ENCODE data around the gene TRH. TPM values are rescaled to one million over a fixed set of nuclear protein-coding genes. Genes with fewer than 3 reads are reported as not detected.

Gene TRH
- total and polyA plus RNA-seq, 9 of the 15 experiments (the other 6 are each of a cell fraction or from before 2014, with no cell fraction given): not detected

DNA sequence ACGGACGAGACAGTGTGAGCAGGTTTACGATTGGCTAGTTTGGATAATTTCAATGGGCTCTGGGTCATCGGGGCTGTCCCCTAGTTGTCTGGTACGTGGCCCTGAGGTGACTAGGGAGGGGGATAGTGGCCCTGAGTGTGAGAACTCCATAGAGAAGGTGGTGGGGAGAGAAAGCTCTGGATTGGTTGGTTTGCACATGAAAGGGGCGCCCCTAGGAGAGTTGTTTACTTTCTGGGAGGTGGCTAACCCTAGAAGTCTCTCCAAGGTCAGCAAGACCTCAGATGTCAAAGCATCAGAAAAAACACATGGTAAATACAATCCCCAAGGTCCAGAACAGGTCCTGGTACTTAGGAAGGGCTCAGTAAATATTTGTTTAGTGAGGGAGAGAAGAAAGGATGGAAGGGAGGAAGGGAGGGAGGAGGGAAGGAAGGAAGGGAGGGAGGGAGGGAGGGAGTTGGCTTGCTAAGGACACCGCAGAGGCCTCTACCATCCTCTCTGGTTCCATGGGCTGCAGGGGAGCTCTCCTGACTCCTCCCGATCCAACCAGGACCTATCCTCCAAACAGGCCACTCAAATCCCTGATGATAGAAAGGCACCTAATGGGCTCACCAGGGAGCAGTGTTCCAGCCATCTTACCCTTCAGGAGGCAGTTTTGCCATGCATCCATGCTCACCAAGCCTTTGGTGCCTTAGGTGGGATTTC lies 3.0 kb upstream of the TRH start (continued):
- TF ChIP-seq, protein P1, sequence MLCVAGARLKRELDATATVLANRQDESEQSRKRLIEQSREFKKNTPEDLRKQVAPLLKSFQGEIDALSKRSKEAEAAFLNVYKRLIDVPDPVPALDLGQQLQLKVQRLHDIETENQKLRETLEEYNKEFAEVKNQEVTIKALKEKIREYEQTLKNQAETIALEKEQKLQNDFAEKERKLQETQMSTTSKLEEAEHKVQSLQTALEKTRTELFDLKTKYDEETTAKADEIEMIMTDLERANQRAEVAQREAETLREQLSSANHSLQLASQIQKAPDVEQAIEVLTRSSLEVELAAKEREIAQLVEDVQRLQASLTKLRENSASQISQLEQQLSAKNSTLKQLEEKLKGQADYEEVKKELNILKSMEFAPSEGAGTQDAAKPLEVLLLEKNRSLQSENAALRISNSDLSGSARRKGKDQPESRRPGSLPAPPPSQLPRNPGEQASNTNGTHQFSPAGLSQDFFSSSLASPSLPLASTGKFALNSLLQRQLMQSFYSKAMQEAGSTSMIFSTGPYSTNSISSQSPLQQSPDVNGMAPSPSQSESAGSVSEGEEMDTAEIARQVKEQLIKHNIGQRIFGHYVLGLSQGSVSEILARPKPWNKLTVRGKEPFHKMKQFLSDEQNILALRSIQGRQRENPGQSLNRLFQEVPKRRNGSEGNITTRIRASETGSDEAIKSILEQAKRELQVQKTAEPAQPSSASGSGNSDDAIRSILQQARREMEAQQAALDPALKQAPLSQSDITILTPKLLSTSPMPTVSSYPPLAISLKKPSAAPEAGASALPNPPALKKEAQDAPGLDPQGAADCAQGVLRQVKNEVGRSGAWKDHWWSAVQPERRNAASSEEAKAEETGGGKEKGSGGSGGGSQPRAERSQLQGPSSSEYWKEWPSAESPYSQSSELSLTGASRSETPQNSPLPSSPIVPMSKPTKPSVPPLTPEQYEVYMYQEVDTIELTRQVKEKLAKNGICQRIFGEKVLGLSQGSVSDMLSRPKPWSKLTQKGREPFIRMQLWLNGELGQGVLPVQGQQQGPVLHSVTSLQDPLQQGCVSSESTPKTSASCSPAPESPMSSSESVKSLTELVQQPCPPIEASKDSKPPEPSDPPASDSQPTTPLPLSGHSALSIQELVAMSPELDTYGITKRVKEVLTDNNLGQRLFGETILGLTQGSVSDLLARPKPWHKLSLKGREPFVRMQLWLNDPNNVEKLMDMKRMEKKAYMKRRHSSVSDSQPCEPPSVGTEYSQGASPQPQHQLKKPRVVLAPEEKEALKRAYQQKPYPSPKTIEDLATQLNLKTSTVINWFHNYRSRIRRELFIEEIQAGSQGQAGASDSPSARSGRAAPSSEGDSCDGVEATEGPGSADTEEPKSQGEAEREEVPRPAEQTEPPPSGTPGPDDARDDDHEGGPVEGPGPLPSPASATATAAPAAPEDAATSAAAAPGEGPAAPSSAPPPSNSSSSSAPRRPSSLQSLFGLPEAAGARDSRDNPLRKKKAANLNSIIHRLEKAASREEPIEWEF (CRISPR knock-in tag; IDR thresholded peaks at IDR 0.05): no peak
- TF ChIP-seq, protein P2, sequence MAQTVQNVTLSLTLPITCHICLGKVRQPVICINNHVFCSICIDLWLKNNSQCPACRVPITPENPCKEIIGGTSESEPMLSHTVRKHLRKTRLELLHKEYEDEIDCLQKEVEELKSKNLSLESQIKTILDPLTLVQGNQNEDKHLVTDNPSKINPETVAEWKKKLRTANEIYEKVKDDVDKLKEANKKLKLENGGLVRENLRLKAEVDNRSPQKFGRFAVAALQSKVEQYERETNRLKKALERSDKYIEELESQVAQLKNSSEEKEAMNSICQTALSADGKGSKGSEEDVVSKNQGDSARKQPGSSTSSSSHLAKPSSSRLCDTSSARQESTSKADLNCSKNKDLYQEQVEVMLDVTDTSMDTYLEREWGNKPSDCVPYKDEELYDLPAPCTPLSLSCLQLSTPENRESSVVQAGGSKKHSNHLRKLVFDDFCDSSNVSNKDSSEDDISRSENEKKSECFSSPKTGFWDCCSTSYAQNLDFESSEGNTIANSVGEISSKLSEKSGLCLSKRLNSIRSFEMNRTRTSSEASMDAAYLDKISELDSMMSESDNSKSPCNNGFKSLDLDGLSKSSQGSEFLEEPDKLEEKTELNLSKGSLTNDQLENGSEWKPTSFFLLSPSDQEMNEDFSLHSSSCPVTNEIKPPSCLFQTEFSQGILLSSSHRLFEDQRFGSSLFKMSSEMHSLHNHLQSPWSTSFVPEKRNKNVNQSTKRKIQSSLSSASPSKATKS (CRISPR knock-in tag; IDR thresholded peaks at IDR 0.05): no peak
- TF ChIP-seq GTF2E2 (tag; IDR thresholded peaks at IDR 0.05): no peak
- no peak for TF ChIP-seq LEF1 (IDR thresholded peaks at IDR 0.05)
- TF ChIP-seq SMAD4 (CRISPR knock-in tag; conservative IDR thresholded peaks at IDR 0.05): no peak

Measured in K562 (cell line).